NCI-H2107 (cell line): Measurements from ENCODE around the gene DPH1.

Source experiments
- DNase-seq: peaks from one replicate; lab custom pipeline; 2025; lab: John Stamatoyannopoulos, UW

The DPH1 gene

DNA sequence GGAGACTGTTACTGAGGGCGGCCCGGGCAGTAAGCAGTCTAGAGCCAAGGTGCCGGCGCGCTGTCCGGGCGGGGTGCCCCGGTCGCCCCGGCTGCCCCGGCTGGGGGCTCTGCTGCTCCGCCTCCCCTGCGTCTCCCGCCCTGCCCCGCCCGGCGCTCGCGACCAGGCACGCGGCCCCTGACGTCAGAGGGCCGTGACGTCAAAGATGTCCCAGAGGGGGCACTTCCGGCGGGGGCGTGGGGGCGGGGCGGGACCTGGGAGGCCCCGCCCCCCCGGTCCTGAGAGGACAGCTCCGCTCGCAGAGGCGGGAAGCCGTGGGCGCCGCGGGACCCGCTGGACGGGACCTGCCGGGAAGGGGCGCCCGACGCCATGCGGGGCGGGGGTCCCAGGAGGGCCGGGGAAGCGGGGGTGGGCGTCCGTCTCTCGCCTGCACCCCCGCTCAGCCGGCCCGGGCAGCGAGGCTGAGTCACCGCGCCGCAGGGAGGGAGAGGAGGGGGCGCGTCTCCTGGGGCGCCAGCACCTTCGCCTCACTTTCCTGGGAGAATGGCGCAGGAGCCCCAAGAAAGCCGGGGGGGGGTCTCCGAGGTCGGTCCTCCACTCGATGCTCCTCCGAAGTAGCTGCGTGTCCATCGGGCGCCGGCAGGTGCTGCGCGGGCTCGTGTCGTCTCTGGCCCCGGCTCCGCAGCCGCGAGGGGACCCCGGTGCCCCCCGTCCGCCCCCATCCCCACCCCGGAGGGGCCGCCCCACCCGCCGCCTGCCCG is 20.5 kb downstream of the DPH1 start:
- no peak for DNase-seq

DNA sequence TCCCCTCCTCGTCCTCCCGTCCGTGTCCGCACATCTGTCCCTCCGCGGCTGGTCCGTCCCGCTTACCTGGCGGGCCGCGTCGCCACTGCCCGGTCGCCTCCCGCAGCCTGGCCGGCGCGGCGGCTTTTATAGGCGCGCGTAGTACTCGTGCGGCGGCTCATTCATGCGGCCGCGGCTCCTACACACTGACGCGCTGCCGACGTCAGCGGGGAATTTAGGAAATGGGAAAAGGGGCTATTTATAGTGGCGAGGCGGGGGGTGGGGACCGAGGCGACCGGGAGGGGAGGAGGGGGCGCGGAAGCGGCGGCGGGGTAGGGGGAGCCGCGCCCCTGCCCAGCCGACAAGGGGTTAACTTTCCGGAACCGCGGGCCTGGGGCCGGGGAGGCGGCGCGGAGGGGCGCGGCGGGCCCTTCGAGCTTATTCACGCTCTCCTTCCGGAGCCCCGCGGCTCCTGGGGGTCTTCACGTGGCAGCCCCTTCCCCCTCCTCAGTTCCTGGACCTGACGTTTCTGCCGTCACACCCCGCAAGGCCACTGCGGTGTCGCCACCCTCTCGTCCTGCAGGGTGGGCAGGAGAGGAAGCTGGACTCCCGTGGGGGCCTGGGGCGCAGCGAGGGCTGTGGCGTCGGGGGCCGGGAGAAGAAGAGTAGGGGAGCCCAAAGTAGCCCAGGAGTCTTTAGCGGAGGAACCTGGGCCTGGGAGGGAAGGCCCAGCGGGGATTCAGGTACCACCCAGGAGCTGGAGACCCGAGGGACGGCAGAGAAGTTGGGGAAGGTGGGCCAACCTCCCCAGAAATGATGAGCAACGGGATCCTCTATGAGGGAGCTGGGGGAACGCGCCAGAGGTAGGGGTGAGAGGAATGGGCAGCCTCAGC is 21.3 kb downstream of the DPH1 start:
- DNase-seq = no peak

DNA sequence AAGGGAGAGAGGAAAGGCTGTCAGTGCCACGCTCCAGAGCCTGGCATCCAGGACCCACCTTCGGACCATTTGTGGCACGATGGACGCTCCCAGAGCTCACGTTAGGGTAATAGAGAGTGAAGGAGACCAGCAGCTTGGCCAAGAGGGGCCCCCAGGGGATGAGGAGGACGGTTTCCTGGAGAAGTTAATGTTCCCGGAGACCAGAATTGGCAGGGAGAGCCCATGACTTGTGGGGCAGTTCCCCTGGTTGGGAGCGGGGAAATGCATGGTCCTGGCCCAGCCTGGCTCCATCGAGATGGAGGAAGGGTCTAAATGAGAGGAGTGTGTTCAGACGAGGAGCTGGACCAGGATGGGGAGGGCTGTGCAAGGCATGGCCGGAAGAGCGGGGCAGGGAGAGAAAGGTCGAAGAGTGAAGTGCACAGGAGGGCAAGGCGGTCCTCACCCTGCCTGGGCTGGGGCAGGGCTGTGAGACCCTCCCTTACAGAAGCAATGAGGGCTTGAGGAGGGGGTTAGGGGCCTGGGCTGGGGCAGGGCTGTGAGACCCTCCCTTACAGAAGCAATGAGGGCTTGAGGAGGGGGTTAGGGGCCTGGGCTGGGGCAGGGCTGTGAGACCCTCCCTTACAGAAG is 22.1 kb downstream of the DPH1 start:
- no peak for DNase-seq

DNA sequence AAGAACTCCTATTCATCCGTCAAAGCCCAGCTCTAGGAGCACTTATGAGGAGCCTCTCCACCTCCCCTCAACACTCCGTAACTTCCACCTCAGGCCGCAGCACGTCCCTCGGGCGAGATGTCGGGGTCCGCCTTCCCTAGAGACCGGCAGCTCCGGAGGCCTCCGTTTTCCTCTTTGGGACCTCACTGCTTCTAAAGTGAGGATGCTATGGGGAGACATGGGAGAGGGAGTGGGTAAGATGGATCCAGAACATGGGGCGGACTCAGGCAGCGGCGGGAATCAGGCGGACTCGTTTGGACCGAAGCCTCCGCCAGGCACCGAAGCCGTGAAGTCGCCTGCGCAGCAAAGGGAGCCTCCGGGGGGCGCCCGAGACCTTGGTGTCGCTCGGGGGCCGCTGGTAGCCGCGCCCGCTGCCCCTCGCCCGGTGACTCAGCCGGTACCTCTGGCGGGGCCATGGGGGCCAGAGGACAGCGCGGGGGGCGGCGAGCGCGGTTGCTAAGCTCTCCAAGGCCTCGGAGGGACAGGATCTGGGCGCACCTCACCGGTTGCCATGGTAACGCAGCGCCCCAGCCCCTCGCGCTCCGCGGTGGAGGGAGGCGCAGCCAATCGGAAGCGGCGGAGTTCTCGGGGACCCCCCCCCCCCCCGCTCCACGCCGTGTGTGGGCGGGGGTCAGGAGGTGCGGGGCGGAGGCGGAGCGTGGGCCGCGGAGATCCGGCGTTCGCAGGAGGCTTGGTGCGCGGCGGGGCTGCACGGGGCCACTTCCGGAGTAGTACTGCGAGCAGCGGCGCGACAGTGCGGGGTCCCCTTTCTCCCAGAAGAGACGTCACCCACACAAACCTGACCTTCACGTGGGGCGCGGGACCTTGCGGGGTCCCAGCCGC is 23.7 kb downstream of the DPH1 start:
- no peak for DNase-seq

DNA sequence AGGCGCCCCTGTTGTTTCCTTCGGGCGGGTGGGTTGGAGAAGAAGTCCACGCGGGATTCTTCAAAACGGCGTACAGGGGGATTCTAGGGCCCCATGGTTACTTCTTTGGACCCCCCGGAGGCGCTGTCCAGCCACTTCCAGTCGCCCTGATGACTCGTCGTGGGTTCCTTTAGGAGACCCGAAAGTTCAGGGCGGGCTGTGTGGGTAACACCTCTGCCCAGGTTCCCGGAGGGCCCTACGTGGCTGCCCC is 24.2 kb downstream of the DPH1 start:
- DNase-seq = no peak

DNA sequence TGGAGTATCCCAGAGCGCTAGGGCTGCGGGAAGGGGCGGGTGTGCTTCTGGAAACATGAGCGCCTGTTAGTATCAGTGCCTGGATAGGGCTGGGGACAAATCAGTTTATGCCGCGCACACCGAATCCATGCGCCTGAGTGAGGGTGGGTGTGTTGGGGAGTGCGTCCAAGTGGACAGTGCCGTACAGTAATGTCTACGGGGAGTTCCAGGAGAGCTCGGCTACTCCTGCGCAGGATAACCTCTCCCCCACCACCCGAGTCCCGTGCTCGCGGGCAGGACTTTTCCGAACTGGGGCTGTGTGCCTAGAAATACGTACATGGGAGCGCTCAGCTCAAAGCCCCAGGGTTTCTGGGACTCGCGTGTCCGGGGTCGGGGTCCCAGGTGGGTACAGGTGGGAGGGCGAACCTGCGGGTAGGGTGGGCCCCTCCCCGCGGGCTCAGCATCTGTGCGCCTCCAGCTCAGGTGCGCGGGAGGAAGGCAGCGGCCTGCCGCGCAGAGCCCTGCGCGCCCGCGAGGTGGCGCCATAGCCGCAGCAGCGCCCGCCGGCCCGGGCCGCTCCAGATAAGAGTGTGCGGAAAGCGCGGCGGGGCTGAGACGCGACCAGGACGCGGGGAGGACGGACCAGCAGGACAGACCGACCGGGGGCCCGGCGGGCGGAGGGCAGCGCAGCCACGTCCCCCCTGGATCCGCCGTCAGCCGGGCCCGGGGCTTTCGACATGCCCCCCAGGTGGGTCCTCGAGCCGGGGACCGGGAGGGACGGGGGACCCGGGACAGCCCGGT is 24.7 kb downstream of the DPH1 start, which contains the start of gene HIC1:
TSS of gene HIC1 (plus strand) at position 592 of the 780 bp plus-strand sequence. CDS start 1,588 bp downstream, outside the sequence.
- no peak for DNase-seq

DNA sequence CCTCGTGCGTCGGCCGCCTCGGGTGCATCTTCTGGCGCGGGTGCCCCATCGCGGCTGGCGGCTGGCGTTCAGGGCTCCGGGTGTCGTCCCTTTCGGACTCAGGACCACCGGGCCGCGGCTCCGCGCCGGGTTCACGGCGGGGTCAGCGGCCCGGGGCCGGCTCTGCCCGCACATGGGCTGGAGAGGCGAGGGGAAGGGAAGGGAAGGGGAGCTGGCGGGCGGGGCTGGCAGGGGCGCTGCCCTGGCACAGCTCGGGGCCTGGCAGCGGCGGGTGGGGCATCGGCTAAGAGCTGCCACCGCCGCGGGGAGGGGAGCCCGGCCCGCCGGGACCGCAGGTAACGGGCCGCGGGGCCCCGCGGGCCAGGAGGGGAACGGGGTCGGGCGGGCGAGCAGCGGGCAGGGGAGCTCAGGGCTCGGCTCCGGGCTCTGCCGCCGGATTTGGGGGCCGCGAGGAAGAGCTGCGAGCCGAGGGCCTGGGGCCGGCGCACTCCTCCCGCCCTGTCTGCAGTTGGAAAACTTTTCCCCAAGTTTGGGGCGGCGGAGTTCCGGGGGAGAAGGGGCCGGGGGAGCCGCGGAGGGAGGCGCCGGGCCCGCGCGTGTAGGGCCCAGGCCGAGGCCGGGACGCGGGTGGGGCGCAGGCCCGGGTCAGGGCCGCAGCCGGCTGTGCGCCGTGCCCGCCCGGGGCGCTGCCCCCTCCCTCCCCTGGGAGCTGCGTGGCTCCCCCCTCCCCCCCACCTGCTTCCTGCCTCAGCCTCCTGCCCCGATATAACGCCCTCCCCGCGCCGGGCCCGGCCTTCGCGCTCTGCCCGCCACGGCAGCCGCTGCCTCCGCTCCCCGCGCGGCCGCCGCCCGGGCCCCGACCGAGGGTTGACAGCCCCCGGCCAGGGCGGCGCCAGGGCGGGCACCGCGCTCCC is 25.6 kb downstream of the DPH1 start:
- no peak for DNase-seq

DNA sequence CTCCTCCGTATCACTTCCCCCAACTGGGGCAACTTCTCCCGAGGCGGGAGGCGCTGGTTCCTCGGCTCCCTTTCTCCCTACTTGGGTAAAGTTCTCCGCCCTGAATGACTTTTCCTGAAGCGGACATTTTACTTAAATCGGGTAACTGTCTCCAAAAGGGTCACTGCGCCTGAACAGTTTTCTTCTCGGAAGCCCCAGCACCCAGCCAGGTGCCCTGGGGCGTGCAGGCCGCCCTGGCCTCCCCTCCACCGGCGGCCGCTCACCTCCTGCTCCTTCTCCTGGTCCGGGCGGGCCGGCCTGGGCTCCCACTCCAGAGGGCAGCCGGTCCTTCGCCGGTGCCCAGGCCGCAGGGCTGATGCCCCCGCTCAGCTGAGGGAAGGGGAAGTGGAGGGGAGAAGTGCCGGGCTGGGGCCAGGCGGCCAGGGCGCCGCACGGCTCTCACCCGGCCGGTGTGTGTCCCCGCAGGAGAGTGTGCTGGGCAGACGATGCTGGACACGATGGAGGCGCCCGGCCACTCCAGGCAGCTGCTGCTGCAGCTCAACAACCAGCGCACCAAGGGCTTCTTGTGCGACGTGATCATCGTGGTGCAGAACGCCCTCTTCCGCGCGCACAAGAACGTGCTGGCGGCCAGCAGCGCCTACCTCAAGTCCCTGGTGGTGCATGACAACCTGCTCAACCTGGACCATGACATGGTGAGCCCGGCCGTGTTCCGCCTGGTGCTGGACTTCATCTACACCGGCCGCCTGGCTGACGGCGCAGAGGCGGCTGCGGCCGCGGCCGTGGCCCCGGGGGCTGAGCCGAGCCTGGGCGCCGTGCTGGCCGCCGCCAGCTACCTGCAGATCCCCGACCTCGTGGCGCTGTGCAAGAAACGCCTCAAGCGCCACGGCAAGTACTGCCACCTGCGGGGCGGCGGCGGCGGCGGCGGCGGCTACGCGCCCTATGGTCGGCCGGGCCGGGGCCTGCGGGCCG is 26.5 kb downstream of the DPH1 start:
- DNase-seq = no peak

DNA sequence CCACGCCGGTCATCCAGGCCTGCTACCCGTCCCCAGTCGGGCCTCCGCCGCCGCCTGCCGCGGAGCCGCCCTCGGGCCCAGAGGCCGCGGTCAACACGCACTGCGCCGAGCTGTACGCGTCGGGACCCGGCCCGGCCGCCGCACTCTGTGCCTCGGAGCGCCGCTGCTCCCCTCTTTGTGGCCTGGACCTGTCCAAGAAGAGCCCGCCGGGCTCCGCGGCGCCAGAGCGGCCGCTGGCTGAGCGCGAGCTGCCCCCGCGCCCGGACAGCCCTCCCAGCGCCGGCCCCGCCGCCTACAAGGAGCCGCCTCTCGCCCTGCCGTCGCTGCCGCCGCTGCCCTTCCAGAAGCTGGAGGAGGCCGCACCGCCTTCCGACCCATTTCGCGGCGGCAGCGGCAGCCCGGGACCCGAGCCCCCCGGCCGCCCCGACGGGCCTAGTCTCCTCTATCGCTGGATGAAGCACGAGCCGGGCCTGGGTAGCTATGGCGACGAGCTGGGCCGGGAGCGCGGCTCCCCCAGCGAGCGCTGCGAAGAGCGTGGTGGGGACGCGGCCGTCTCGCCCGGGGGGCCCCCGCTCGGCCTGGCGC is 27.3 kb downstream of the DPH1 start:
- DNase-seq = no peak

DNA sequence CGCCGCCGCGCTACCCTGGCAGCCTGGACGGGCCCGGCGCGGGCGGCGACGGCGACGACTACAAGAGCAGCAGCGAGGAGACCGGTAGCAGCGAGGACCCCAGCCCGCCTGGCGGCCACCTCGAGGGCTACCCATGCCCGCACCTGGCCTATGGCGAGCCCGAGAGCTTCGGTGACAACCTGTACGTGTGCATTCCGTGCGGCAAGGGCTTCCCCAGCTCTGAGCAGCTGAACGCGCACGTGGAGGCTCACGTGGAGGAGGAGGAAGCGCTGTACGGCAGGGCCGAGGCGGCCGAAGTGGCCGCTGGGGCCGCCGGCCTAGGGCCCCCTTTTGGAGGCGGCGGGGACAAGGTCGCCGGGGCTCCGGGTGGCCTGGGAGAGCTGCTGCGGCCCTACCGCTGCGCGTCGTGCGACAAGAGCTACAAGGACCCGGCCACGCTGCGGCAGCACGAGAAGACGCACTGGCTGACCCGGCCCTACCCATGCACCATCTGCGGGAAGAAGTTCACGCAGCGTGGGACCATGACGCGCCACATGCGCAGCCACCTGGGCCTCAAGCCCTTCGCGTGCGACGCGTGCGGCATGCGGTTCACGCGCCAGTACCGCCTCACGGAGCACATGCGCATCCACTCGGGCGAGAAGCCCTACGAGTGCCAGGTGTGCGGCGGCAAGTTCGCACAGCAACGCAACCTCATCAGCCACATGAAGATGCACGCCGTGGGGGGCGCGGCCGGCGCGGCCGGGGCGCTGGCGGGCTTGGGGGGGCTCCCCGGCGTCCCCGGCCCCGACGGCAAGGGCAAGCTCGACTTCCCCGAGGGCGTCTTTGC is 28.0 kb downstream of the DPH1 start:
- DNase-seq = no peak

DNA sequence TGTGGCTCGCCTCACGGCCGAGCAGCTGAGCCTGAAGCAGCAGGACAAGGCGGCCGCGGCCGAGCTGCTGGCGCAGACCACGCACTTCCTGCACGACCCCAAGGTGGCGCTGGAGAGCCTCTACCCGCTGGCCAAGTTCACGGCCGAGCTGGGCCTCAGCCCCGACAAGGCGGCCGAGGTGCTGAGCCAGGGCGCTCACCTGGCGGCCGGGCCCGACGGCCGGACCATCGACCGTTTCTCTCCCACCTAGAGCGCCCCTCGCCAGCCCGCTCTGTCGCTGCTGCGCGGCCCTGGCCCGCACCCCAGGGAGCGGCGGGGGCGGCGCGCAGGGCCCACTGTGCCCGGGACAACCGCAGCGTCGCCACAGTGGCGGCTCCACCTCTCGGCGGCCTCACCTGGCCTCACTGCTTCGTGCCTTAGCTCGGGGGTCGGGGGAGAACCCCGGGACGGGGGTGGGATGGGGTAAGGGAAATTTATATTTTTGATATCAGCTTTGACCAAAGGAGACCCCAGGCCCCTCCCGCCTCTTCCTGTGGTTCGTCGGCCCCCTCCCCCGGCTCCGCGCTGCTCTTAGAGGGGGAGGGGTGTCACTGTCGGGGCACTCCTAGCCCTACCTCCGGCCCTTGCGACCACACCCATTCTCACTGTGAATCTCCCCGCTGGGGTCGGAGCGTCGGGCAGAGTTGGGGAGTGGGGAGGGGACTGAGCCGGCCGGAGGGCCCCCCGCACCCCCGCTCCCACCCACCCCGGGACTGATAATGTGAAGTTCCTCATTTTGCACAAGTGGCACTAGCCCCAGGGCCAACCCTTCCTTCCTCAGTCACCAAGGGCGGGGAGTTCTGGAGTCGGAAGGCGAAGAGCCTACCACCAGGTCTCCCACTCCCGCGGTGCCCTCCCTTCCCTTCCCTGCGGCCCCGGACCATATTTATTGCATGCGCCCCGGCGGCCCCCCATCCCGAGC is 28.9 kb downstream of the DPH1 start:
- DNase-seq = no peak

DNA sequence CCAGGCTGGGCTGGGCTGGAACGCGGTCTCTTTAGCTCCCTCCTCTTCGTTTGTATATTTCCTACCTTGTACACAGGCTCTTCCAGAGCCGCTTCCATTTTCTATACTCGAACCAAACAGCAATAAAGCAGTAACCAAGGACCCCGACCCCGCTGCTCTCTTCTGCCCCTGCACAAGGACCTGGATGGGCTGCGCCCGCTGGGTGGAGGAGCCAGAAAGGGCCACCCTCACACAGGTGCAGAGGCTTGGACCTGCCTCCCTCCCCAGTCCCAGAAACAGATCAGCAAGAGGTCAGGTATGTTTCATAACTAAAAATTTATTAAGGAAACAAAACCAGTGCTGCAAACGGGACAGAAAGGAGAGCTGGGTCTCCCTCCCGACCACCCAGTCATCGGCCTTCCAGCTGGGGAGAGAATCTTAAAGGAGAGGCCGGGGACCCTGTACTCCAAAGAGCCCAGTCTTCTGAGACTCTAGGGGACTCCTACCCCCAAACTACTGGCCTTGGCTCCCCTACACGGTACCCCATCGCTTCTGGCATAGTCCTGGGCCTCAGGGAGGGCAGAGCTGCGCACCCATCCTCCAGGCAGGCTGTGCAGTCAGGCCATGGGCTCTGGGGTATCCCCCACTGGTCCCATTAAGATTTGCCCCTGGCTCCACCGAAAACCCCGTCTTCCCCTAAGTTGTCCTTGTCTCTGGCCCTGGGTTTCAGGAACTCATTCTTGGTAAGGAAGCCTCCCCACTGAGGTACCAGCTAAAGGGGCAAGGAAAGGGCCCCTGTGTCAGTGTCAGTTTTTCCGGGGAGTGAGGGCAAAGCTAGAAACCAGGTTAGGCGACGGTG is 29.8 kb downstream of the DPH1 start:
- DNase-seq = no peak

DNA sequence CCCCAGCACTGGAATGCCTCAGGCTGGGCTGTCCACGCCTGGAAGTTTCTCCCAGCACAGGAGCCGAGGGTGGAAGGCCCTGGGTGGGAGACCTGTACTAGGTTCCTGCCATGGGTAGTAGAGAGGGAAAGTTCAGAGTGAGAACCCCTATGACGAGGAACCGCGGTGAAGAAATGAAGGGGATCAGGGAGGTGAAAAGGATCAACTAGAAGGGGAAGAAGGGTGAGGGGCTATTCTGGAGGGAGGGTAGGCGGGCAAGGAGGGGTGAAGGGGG is 30.4 kb downstream of the DPH1 start:
- DNase-seq = no peak

DNA sequence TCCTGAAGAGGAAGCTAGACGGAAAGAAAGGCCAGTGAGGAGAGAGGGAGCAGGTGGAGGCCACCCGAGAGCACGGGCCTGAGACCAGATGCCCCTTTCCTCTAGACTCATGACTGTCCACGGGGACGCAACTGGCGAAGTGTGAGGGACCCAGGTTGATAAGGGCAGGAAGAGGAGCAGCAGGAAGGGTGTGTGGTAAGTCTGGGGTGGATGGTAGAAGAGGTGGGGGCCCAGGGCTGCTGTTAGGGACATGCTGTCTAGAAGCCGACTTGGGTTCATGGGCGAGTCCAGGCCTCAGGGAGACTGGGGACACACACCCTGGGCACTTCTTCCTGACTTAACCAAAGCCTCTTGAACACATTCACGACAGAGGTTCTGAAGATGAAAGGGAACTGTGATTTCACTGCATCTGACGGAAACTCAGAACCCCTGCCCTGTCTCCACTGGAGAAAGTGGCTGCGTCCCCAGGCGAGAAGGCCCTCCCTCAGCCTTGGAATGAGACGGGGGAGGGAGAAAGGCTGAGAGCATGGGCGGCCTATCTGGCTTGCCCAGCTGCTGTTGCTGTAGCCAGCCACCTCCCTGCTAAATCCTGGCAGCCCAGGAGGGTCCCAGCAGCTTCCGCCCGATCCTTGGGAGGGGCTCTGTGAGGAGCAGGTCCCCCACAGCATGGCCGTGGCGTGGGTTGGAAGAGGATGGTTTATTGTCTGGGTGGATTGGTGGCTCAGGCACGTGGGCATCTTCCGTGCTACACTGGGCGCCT is 30.9 kb downstream of the DPH1 start:
- no peak for DNase-seq

DNA sequence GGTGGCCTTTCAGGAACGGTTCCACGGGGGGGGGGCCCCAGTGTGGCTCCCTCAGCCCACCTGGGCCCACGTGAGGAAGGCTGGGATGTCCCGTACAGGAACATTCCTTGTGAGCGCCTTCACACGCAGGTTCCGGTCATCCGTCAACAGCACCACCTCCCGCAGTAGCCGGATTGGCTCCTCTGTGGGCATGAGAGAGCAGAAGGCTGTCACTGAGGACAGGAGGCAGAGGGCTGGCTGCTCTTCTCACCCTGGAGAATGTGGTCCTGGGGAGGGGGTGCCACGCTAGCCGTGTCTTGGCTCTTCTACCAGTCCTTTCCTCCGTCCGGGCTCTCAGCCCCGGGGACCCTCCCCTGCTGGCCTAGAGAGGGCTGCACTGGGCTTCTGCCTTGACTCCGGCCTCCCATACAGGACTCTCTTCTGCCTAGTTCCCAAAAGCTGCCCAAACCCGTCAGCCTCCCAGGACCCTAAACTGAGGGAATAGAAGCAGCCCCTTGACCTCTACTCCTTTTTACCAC is 31.5 kb downstream of the DPH1 start:
- DNase-seq = no peak
